H1 (cell line): Measurements from ENCODE around the gene NR2E3. TPM values are rescaled to one million over a fixed set of nuclear protein-coding genes. Genes with fewer than 3 reads are reported as not detected.

Experiments used
- CTCF ChIA-PET: fragments of 300-600 bp; sonication (Branson Sonifier 250); formaldehyde crosslinking; loops from one replicate; lab custom pipeline; 2021; ENCODE audit not compliant: partially characterized antibody; lab: Charles Lee
- POLR2A ChIA-PET: fragments of 300-600 bp; sonication (Branson Sonifier 250); formaldehyde crosslinking; loops from one replicate; lab custom pipeline; 2021; ENCODE audit warnings: inconsistent platforms; ENCODE audit not compliant: partially characterized antibody; lab: Charles Lee
- DNase-seq, 2 experiments: peaks; one replicate each; pipeline versions ENCODE4 v3.0.0 to v3.0.0-alpha.2; 2010 to 2022; ENCODE audit warnings: low spot score in 2 of 2, low read depth in 1 of 2, mixed read lengths in 1 of 2
- FAIRE-seq: peaks from 2 replicates; lab custom pipeline; 2011; peaks lifted over from hg19 to GRCh38; lab: Jason Lieb, UNC
- H2AFZ ChIP-seq: 2 replicates; pipeline ENCODE4 v1.8.1; 2012; ENCODE audit warnings: low read length, inconsistent platforms
- H2AK5ac ChIP-seq: 2 replicates; pipeline ENCODE4 v1.6.1; 2013; ENCODE audit warnings: low read depth, low read length
- H2BK120ac ChIP-seq: replicated peaks from 2 replicates; pipeline ENCODE3; 2013; ENCODE audit warnings: low read depth, low read length, inconsistent platforms
- H2BK12ac ChIP-seq: 2 replicates; pipeline ENCODE4 v1.6.1; 2013; ENCODE audit warnings: low read depth, low read length
- H2BK15ac ChIP-seq: 2 replicates; pipeline ENCODE4 v1.6.1; 2013; ENCODE audit warnings: low read length
- H2BK20ac ChIP-seq: 2 replicates; pipeline ENCODE4 v1.6.1; 2013; ENCODE audit warnings: low read length
- H2BK5ac ChIP-seq: 2 replicates; pipeline ENCODE4 v1.6.1; 2013; ENCODE audit warnings: low read depth, low read length
- H3K14ac ChIP-seq: 2 replicates; pipeline ENCODE4 v1.6.1; 2013; ENCODE audit warnings: inconsistent platforms; ENCODE audit not compliant: insufficient read length
- H3K18ac ChIP-seq: 2 replicates; pipeline ENCODE4 v1.6.1; 2013; ENCODE audit warnings: low read length; ENCODE audit errors: extremely low read depth
- H3K23ac ChIP-seq: 2 replicates; pipeline ENCODE4 v1.6.1; 2013; ENCODE audit warnings: inconsistent platforms; ENCODE audit not compliant: insufficient read length
- H3K23me2 ChIP-seq: 2 replicates; pipeline ENCODE4 v1.6.1; 2013; ENCODE audit warnings: low read depth, low read length
- H3K27ac ChIP-seq: 2 replicates; pipeline ENCODE4 v1.6.1; 2011; ENCODE audit warnings: low read depth, low read length, inconsistent platforms
- H3K27me3 ChIP-seq, 4 experiments: replicated peaks in 1 of 4; 1 replicate in 1 of 4; 2 replicates in 3 of 4; pipeline versions ENCODE4 v1.6.1 to v1.8.1; 2011 to 2013; ENCODE audit warnings: low read length in 3 of 4, mild to moderate bottlenecking in 3 of 4, inconsistent platforms in 2 of 4, mixed read lengths in 2 of 4, moderate library complexity in 1 of 4; ENCODE audit not compliant: control insufficient read depth in 3 of 4, insufficient read depth in 3 of 4; ENCODE audit errors: extremely low read depth in 1 of 4
- H3K36me3 ChIP-seq, 4 experiments: 2 replicates each; pipeline versions ENCODE4 v1.6.1 to v1.8.1; 2011 to 2013; ENCODE audit warnings: mild to moderate bottlenecking in 4 of 4, low read length in 3 of 4, moderate library complexity in 2 of 4, control low read depth in 1 of 4, inconsistent platforms in 1 of 4; ENCODE audit not compliant: insufficient read depth in 4 of 4, control insufficient read depth in 2 of 4
- H3K4ac ChIP-seq: replicated peaks from 2 replicates; pipeline ENCODE3; 2013; ENCODE audit warnings: low read length, low read depth, mixed read lengths, inconsistent platforms; ENCODE audit not compliant: insufficient read length
- H3K4me1 ChIP-seq, 4 experiments: replicated peaks in 1 of 4; 1 replicate in 1 of 4; 2 replicates in 3 of 4; pipeline versions ENCODE4 v1.6.1 to v1.8.1; 2011 to 2013; ENCODE audit warnings: low read length in 3 of 4, inconsistent platforms in 2 of 4, mixed read lengths in 1 of 4; ENCODE audit not compliant: insufficient read depth in 4 of 4, control insufficient read depth in 3 of 4
- H3K4me2 ChIP-seq, 2 experiments: 2 replicates each; pipeline versions ENCODE4 v1.6.1 to v1.8.1; 2011 to 2013; ENCODE audit warnings: low read depth in 2 of 2, low read length in 2 of 2, control low read depth in 1 of 2, inconsistent platforms in 1 of 2, mild to moderate bottlenecking in 1 of 2; ENCODE audit not compliant: insufficient read depth in 1 of 2
- H3K4me3 ChIP-seq, 4 experiments: fragments of 200-600, 300-600 bp in 1 of 4; sonication (generic), shearing (Covaris generic), sonication (Bioruptor Twin) in 1 of 4; 2 replicates each; pipeline versions ENCODE4 v1.5.1 to v1.8.1; 2011 to 2016; ENCODE audit warnings: low read length in 4 of 4, low read depth in 3 of 4, control low read depth in 2 of 4, inconsistent platforms in 2 of 4, mild to moderate bottlenecking in 2 of 4, mixed read lengths in 1 of 4, moderate library complexity in 1 of 4; ENCODE audit not compliant: insufficient read depth in 2 of 4; ENCODE audit errors: extremely low read depth in 1 of 4
- H3K56ac ChIP-seq: replicated peaks from 2 replicates; pipeline ENCODE3; 2013; ENCODE audit warnings: low read depth, mild to moderate bottlenecking, mixed read lengths, low read length, inconsistent platforms; ENCODE audit not compliant: insufficient read length
- H3K79me1 ChIP-seq: 2 replicates; pipeline ENCODE4 v1.6.1; 2013; ENCODE audit warnings: low read depth, low read length, control low read depth
- H3K79me2 ChIP-seq, 2 experiments: 2 replicates each; pipeline versions ENCODE4 v1.6.1 to v1.8.1; 2012 to 2013; ENCODE audit warnings: low read length in 2 of 2, mild to moderate bottlenecking in 2 of 2, inconsistent platforms in 1 of 2; ENCODE audit not compliant: insufficient read depth in 2 of 2, control insufficient read depth in 1 of 2
- H3K9ac ChIP-seq, 4 experiments: replicated peaks in 1 of 4; 1 replicate in 1 of 4; 2 replicates in 3 of 4; pipeline versions ENCODE4 v1.6.1 to v1.8.1; 2011 to 2013; ENCODE audit warnings: low read depth in 3 of 4, low read length in 3 of 4, control low read depth in 2 of 4, mild to moderate bottlenecking in 2 of 4, moderate library complexity in 2 of 4, inconsistent platforms in 1 of 4; ENCODE audit errors: extremely low read depth in 1 of 4
- H3K9me3 ChIP-seq, 2 experiments: 2 replicates each; pipeline versions ENCODE4 v1.6.1 to v1.8.1; 2012 to 2013; ENCODE audit warnings: mild to moderate bottlenecking in 2 of 2, moderate library complexity in 2 of 2, control low read depth in 1 of 2, inconsistent platforms in 1 of 2, low read depth in 1 of 2, low read length in 1 of 2, mixed read lengths in 1 of 2; ENCODE audit not compliant: insufficient read depth in 2 of 2
- H4K20me1 ChIP-seq, 2 experiments: replicated peaks in 1 of 2; 2 replicates each; pipeline versions ENCODE3 to v1.8.1; 2011 to 2013; ENCODE audit warnings: inconsistent platforms in 2 of 2, low read length in 2 of 2, mild to moderate bottlenecking in 1 of 2; ENCODE audit not compliant: insufficient read depth in 2 of 2, control insufficient read depth in 1 of 2
- H4K5ac ChIP-seq: 2 replicates; pipeline ENCODE4 v1.6.1; 2013; ENCODE audit warnings: low read length, low read depth, mixed read lengths, inconsistent platforms; ENCODE audit not compliant: insufficient read length
- H4K8ac ChIP-seq: 2 replicates; pipeline ENCODE4 v1.8.0; 2013; ENCODE audit warnings: mild to moderate bottlenecking, moderate library complexity, low read length, inconsistent platforms; ENCODE audit not compliant: insufficient read depth; ENCODE audit errors: extremely low read depth
- H4K91ac ChIP-seq: replicated peaks from 2 replicates; pipeline ENCODE3; 2013; ENCODE audit warnings: low read length, mixed read lengths, inconsistent platforms; ENCODE audit not compliant: insufficient read length
- ATF2 ChIP-seq: IDR thresholded peaks from 2 replicates; pipeline ENCODE4 v1.6.1; 2012; ENCODE audit warnings: low read length, inconsistent platforms
- CTBP2 ChIP-seq: IDR thresholded peaks from 2 replicates; pipeline ENCODE4 v1.7.0; 2011; ENCODE audit warnings: borderline replicate concordance, mild to moderate bottlenecking, moderate library complexity, mixed read lengths, low read length; ENCODE audit not compliant: insufficient read depth, insufficient read length
- TAF7 ChIP-seq: optimal IDR thresholded peaks from 2 replicates; pipeline ENCODE3; 2011; ENCODE audit warnings: low read depth, mild to moderate bottlenecking, inconsistent platforms, low read length, moderate library complexity, borderline replicate concordance
- TEAD4 ChIP-seq: IDR thresholded peaks from 2 replicates; pipeline ENCODE4 v1.6.1; 2012; ENCODE audit warnings: low read depth, low read length, inconsistent platforms, mixed read lengths
- YY1 ChIP-seq: IDR thresholded peaks from 2 replicates; pipeline ENCODE4 v1.6.1; 2011; ENCODE audit warnings: low read depth, mild to moderate bottlenecking, low read length
- WGBS, 2 experiments: shearing (Covaris generic) in 1 of 2; methylation state at CpG; one replicate each; pipeline versions ENCODE4 v1.1.6 to v1.1.7; 2013 to 2015; ENCODE audit warnings: low lambda C conversion rate in 2 of 2, mixed read lengths in 2 of 2, inconsistent platforms in 1 of 2, low coverage in 1 of 2, missing lambda C conversion rate in 1 of 2; ENCODE audit not compliant: insufficient replicate concordance in 2 of 2, insufficient coverage in 1 of 2, insufficient read length in 1 of 2; ENCODE audit errors: extremely low coverage in 1 of 2, missing lambda C conversion rate in 1 of 2; 5-methylcytosine and 5-hydroxymethylcytosine counted together
- polyA plus RNA-seq, 7 experiments: library from polyadenylated mRNA; depleted of rRNA in 3 of 7; stranded (reverse) in 5 of 7; unstranded in 2 of 7; fragments of >200 nt in 5 of 7; fragments of 200-250 nt in 2 of 7; gene quantifications; 1 replicate in 5 of 7; 2 replicates in 1 of 7; 4 replicates in 1 of 7; pipeline versions ENCODE4 v1.2.1 to v1.2.3, GENCODE V29; 2011 to 2013; ENCODE audit warnings: missing spikeins in 2 of 7, mixed read lengths in 2 of 7
- total RNA-seq: library from RNA; stranded (reverse); fragmentation: NEBNext Ultra II Directional; extraction: Animal tissue kit (Norgen Biotek cat#: 25700); gene quantifications from 2 replicates; pipeline ENCODE4 v1.2.1, GENCODE V29; 2021
- TF ChIP-seq, protein P1 (sequence below): IDR thresholded peaks from 2 replicates; pipeline ENCODE4 v1.6.1; 2012; ENCODE audit warnings: inconsistent platforms

Gene NR2E3
- total and polyA plus RNA-seq, 2 of the 8 experiments (the other 6 are each of a cell fraction or from before 2014, with no cell fraction given): 0.56 to 0.80 TPM

GRCh38 chr15:71826196-71826595 lies 15.8 kb downstream of the NR2E3 start:
- H3K4me3 ChIP-seq: peak overlapping the region in 1 of 4 experiments; percentile 33; a peak in 1 of 8 replicates
- no peak overlapping the region for H3K27ac ChIP-seq
- H3K79me1 ChIP-seq: no peaks in the 10 kb centered on the region
- no peak overlapping the region for H2BK120ac ChIP-seq
- H3K56ac ChIP-seq: no peak overlapping the region
- H3K4me2 ChIP-seq: peak overlapping the region; percentile 28 to 31; a peak in 3 of 4 replicates
- TF ChIP-seq, protein P1, sequence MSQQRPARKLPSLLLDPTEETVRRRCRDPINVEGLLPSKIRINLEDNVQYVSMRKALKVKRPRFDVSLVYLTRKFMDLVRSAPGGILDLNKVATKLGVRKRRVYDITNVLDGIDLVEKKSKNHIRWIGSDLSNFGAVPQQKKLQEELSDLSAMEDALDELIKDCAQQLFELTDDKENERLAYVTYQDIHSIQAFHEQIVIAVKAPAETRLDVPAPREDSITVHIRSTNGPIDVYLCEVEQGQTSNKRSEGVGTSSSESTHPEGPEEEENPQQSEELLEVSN: no peak
- TF ChIP-seq ATF2: no peak
- TF ChIP-seq YY1: no peak
- TF ChIP-seq CTBP2: no peak
- TF ChIP-seq TEAD4: peak; percentile 52; the same call in 1 of the 2 replicates
- TF ChIP-seq TAF7: no peak
- H3K9me3 ChIP-seq: peaks cover 9 to 18% of the 10 kb centered on the region in 2 experiments; a peak in 3 of 4 replicates
- peaks cover 0 to 18% (median 7%) of the 10 kb centered on the region in 4 experiments; a peak in 3 of 8 replicates for H3K36me3 ChIP-seq
- FAIRE-seq (no peak), DNase-seq (no peak)
- 68% methylated on average over 5 of the region's 5 CpGs; no CpG with 5 or more reads in 1 of the 2 experiments for WGBS, 2 experiments
- no peaks in the 10 kb centered on the region for H3K27me3 ChIP-seq
- no peak overlapping the region for H4K91ac ChIP-seq
- no peak overlapping the region for H3K14ac ChIP-seq
- no peak overlapping the region for H2AFZ ChIP-seq
- H4K8ac ChIP-seq: no peak overlapping the region; the same call in 1 of the 2 replicates
- H3K9ac ChIP-seq: no peak overlapping the region
- CTCF ChIA-PET: interaction anchor here (0.9 to 1.7 kb wide), 4 partner anchors 19 to 162 kb away, joined by 3 to 5 read pairs (median 3); no protein-coding TSS in a partner anchor
- no peak overlapping the region for H3K23ac ChIP-seq
- H2AK5ac ChIP-seq: no peak overlapping the region
- no peak overlapping the region; the same call in 1 of the 2 replicates for H3K18ac ChIP-seq
- peaks cover 0 to 12% (median 7%) of the 10 kb centered on the region in 4 experiments; a peak in 4 of 7 replicates for H3K4me1 ChIP-seq
- no peaks in the 10 kb centered on the region for H4K20me1 ChIP-seq
- H4K5ac ChIP-seq: no peak overlapping the region
- no peak overlapping the region for H2BK15ac ChIP-seq
- no peak overlapping the region for H3K4ac ChIP-seq
- no peak overlapping the region for H2BK20ac ChIP-seq
- POLR2A ChIA-PET: no interaction called here
- no peaks in the 10 kb centered on the region for H3K79me2 ChIP-seq
- no peak overlapping the region for H2BK5ac ChIP-seq
- no peak overlapping the region for H2BK12ac ChIP-seq
- no peaks in the 10 kb centered on the region for H3K23me2 ChIP-seq
